ENCODE data around the gene DUSP3.

The DUSP3 gene

GRCh38 chr17:43758086-43758485, 20.7 kb downstream of the DUSP3 start:
- no peak for TF ChIP-seq POLR2AphosphoS5 (IDR thresholded peaks at IDR 0.05; ENCODE audit: low read depth, low read length)
- no peak for TF ChIP-seq TAF1 (IDR thresholded peaks at IDR 0.05; ENCODE audit: borderline replicate concordance, insufficient read depth, low read length)

DNA sequence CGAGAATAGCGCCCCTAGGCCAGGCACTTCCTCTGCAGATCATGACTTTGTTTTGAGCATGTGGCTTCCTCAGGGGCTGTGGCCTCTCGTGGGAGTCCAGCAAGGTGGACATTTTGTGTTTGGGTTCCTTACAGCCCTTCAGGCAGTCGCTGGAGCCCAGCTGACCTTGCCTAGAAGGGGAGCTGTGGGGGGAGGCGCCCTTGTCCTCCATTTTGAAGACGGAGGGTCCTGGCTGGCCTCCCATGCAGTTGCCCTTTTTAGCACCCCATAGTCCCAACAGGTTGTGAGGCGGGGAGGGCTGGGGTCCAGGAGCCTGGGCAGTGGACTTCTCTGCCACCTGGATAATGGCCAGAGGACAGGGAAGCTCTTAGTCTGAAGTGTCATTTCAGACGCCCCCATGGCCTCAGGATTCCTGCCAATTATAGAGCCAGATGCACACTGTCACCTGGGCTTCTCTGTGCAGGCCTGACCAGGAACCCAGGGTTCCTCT, 21.6 kb downstream of the DUSP3 start:
- TF ChIP-seq, protein P1, sequence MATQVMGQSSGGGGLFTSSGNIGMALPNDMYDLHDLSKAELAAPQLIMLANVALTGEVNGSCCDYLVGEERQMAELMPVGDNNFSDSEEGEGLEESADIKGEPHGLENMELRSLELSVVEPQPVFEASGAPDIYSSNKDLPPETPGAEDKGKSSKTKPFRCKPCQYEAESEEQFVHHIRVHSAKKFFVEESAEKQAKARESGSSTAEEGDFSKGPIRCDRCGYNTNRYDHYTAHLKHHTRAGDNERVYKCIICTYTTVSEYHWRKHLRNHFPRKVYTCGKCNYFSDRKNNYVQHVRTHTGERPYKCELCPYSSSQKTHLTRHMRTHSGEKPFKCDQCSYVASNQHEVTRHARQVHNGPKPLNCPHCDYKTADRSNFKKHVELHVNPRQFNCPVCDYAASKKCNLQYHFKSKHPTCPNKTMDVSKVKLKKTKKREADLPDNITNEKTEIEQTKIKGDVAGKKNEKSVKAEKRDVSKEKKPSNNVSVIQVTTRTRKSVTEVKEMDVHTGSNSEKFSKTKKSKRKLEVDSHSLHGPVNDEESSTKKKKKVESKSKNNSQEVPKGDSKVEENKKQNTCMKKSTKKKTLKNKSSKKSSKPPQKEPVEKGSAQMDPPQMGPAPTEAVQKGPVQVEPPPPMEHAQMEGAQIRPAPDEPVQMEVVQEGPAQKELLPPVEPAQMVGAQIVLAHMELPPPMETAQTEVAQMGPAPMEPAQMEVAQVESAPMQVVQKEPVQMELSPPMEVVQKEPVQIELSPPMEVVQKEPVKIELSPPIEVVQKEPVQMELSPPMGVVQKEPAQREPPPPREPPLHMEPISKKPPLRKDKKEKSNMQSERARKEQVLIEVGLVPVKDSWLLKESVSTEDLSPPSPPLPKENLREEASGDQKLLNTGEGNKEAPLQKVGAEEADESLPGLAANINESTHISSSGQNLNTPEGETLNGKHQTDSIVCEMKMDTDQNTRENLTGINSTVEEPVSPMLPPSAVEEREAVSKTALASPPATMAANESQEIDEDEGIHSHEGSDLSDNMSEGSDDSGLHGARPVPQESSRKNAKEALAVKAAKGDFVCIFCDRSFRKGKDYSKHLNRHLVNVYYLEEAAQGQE (IDR thresholded peaks at IDR 0.05; ENCODE audit: insufficient read depth in 1 of 2, low read depth in 2 of 2, low read length in 2 of 2) = no peak
- TF ChIP-seq TAF1 (IDR thresholded peaks at IDR 0.05; ENCODE audit: borderline replicate concordance, insufficient read depth, low read length) = no peak
- no peak for TF ChIP-seq FOXP2 (optimal IDR thresholded peaks at IDR 0.05; ENCODE audit: borderline replicate concordance, extremely low read depth, extremely low read length, insufficient read depth)
- no peak for TF ChIP-seq SIN3A (IDR thresholded peaks at IDR 0.05; ENCODE audit: borderline replicate concordance, insufficient read depth, low read length)
- no peak for TF ChIP-seq POLR2AphosphoS5 (IDR thresholded peaks at IDR 0.05; ENCODE audit: low read depth, low read length)

- TF ChIP-seq, protein P1 (IDR thresholded peaks at IDR 0.05; ENCODE audit: insufficient read depth in 1 of 2, low read depth in 2 of 2, low read length in 2 of 2) = no peak
- TF ChIP-seq TAF1 (IDR thresholded peaks at IDR 0.05; ENCODE audit: borderline replicate concordance, insufficient read depth, low read length) = no peak
- TF ChIP-seq FOXP2 (optimal IDR thresholded peaks at IDR 0.05; ENCODE audit: borderline replicate concordance, extremely low read depth, extremely low read length, insufficient read depth) = no peak
- TF ChIP-seq SIN3A (IDR thresholded peaks at IDR 0.05; ENCODE audit: borderline replicate concordance, insufficient read depth, low read length) = no peak
- TF ChIP-seq POLR2AphosphoS5 (IDR thresholded peaks at IDR 0.05; ENCODE audit: low read depth, low read length) = no peak
Observed at GRCh38 chr17:43756201-43756600, 22.6 kb downstream of the DUSP3 start.

- TF ChIP-seq FOXP2 (optimal IDR thresholded peaks at IDR 0.05; ENCODE audit: borderline replicate concordance, extremely low read depth, extremely low read length, insufficient read depth) (no peak), SIN3A (IDR thresholded peaks at IDR 0.05; ENCODE audit: borderline replicate concordance, insufficient read depth, low read length) (no peak), TAF1 (IDR thresholded peaks at IDR 0.05; ENCODE audit: borderline replicate concordance, insufficient read depth, low read length) (no peak), POLR2AphosphoS5 (IDR thresholded peaks at IDR 0.05; ENCODE audit: low read depth, low read length) (no peak)
- TF ChIP-seq, protein P1 (IDR thresholded peaks at IDR 0.05; ENCODE audit: insufficient read depth in 1 of 2, low read depth in 2 of 2, low read length in 2 of 2) = no peak
Observed at GRCh38 chr17:43755389-43755875, 23.3 kb downstream of the DUSP3 start.

DNA sequence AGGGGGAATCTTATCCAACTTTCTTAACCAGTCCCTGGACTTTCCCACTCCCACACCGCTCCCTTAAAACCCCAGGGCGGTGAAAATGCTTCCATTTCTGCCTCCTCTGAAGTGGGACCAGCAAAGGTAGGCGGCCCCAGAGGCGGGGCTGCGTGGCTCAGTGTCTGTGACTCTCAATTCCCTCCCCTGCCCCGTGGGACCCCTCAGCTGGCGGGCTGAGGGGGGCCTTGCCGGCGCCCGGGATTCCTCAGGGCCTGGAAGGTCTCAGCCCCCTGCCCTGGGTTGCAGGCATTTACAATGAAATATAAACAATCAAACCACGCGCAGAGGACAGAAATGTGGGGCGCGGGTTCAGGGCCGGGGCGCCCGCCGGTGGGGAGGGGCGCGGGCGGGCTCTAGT, 23.8 kb downstream of the DUSP3 start:
- no peak for TF ChIP-seq POLR2AphosphoS5 (IDR thresholded peaks at IDR 0.05; ENCODE audit: low read depth, low read length)
- TF ChIP-seq FOXP2 (optimal IDR thresholded peaks at IDR 0.05; ENCODE audit: borderline replicate concordance, extremely low read depth, extremely low read length, insufficient read depth) = no peak
- TF ChIP-seq TAF1 (IDR thresholded peaks at IDR 0.05; ENCODE audit: borderline replicate concordance, insufficient read depth, low read length) = no peak
- no peak for TF ChIP-seq SIN3A (IDR thresholded peaks at IDR 0.05; ENCODE audit: borderline replicate concordance, insufficient read depth, low read length)

DNA sequence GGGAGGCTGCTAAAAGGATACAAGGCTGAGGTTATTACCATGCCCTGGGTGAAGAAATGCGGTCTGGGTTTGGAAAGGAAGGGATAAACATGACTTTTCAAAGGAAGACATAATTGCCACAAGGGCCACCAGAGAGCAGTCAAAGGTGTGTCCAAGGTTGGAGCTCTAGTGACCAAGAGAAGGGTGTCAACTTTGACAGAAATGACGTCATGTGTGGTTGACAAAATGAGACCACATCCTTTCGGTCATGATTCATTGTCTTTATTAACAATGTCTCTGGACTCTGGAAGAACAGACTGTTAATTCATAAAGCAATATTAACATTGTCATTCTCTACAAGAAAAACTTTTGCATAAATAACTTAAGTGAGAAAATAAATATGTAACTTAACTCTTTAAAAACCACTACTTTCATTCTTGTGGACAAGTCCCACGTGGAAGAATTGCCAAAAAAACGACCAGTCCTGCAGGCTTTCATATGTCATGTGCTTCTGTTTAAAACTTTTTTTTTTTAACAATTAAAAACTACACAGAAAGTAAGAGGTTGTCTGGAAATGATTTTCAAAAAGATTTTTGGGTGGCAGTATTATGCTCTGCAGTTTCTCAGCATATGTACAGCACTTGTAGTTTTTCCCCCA, 25.2 kb downstream of the DUSP3 start:
- TF ChIP-seq TAF1 (IDR thresholded peaks at IDR 0.05; ENCODE audit: borderline replicate concordance, insufficient read depth, low read length) (no peak), POLR2AphosphoS5 (IDR thresholded peaks at IDR 0.05; ENCODE audit: low read depth, low read length) (no peak)

Measured in PFSK-1 (cell line).